WTC11 (cell line): Measurements from ENCODE around the gene MAP1LC3A. TPM values are rescaled to one million over a fixed set of nuclear protein-coding genes. Genes with fewer than 3 reads are reported as not detected.

Experiments
- ATAC-seq: fragments of 200-7000 bp; cut with Tn5 transposase; 2 replicates; pipeline ENCODE4 v1.10.0; 2021; ENCODE audit warnings: mild to moderate bottlenecking, moderate library complexity
- CTCF ChIA-PET: fragments of 300-600 bp; sonication (Branson Sonifier 250); formaldehyde crosslinking; loops from one replicate; lab custom pipeline; 2021; ENCODE audit warnings: antibody characterized with exemption; lab: Charles Lee
- POLR2A ChIA-PET: fragments of 350-600 bp; sonication (Branson Sonifier 250); formaldehyde crosslinking; loops from one replicate; lab custom pipeline; 2021; ENCODE audit warnings: antibody characterized with exemption; lab: Charles Lee
- DNase-seq: peaks from one replicate; pipeline ENCODE4 v3.0.0; 2021; ENCODE audit warnings: low spot score
- H3K27ac Mint-ChIP-seq: 2 replicates; pipeline ENCODE4 v1.8.0; 2021; ENCODE audit warnings: mixed read lengths
- H3K27me3 Mint-ChIP-seq: 2 replicates; pipeline ENCODE4 v1.8.0; 2021; ENCODE audit warnings: low read depth, mild to moderate bottlenecking, moderate library complexity, mixed read lengths
- H3K36me3 Mint-ChIP-seq: 2 replicates; pipeline ENCODE4 v1.8.0; 2021; ENCODE audit warnings: mixed read lengths
- H3K4me1 Mint-ChIP-seq: 2 replicates; pipeline ENCODE4 v1.8.0; 2022; ENCODE audit warnings: mixed read lengths
- H3K4me3 Mint-ChIP-seq: 2 replicates; pipeline ENCODE4 v1.8.0; 2021; ENCODE audit warnings: mild to moderate bottlenecking, moderate library complexity, mixed read lengths
- H3K9me3 Mint-ChIP-seq: 2 replicates; pipeline ENCODE4 v1.8.0; 2021; ENCODE audit warnings: mixed read lengths
- ARID4B ChIP-seq: sonication (generic); formaldehyde crosslinking; IDR thresholded peaks from 2 replicates; pipeline ENCODE4 v1.8.0; 2023; ENCODE audit warnings: missing genetic modification reagents, mild to moderate bottlenecking, borderline replicate concordance
- ATF2 ChIP-seq: sonication (generic); formaldehyde crosslinking; IDR thresholded peaks from 2 replicates; pipeline ENCODE4 v1.8.1; 2022; ENCODE audit warnings: low read depth, missing genetic modification reagents, borderline replicate concordance
- FOXJ3 ChIP-seq: sonication (generic); formaldehyde crosslinking; IDR thresholded peaks from 2 replicates; pipeline ENCODE4 v1.9.0; 2021; ENCODE audit warnings: missing genetic modification reagents, mild to moderate bottlenecking, borderline replicate concordance
- HMGA2 ChIP-seq: fragments of 250-450 bp; sonication (Bioruptor Pico); IDR thresholded peaks from 2 replicates; pipeline ENCODE4 v1.4.0; 2021; ENCODE audit warnings: mild to moderate bottlenecking, moderate library complexity
- TEAD1 ChIP-seq: sonication (generic); formaldehyde crosslinking; IDR thresholded peaks from 2 replicates; pipeline ENCODE4 v1.8.0; 2022; ENCODE audit warnings: mild to moderate bottlenecking, missing genetic modification reagents
- ZNF219 ChIP-seq: sonication (generic); formaldehyde crosslinking; IDR thresholded peaks from 2 replicates; pipeline ENCODE4 v1.8.0; 2023; ENCODE audit warnings: missing genetic modification reagents, mild to moderate bottlenecking, borderline replicate concordance
- ZNF263 ChIP-seq: sonication (generic); formaldehyde crosslinking; IDR thresholded peaks from 2 replicates; pipeline ENCODE4 v1.8.1; 2022; ENCODE audit warnings: low read depth, mild to moderate bottlenecking, moderate library complexity, missing genetic modification reagents
- ZNF281 ChIP-seq: sonication (generic); formaldehyde crosslinking; IDR thresholded peaks from 2 replicates; pipeline ENCODE4 v1.8.0; 2023; ENCODE audit warnings: mild to moderate bottlenecking, missing genetic modification reagents
- ZNF425 ChIP-seq: fragments of 250-450 bp; sonication (Bioruptor Pico); conservative IDR thresholded peaks from 2 replicates; pipeline ENCODE4 v1.9.0; 2021; ENCODE audit warnings: mild to moderate bottlenecking
- ZNF671 ChIP-seq: fragments of 250-450 bp; sonication (Bioruptor Pico); IDR thresholded peaks from 2 replicates; pipeline ENCODE4 v1.8.0; 2021; ENCODE audit warnings: mild to moderate bottlenecking
- ZSCAN18 ChIP-seq: fragments of 250-450 bp; sonication (Bioruptor Pico); IDR thresholded peaks from 2 replicates; pipeline ENCODE4 v2.1.2; 2022; ENCODE audit warnings: mild to moderate bottlenecking, moderate library complexity
- total RNA-seq: library from RNA; stranded (reverse); gene quantifications from 3 replicates; pipeline ENCODE4 v1.2.3, GENCODE V29; 2021

Gene MAP1LC3A
- total RNA-seq, 1 experiment from 2014 or later = 7.5 TPM

GRCh38 chr20:34531608-34532265 lies 26.8 kb upstream of the MAP1LC3A start (continued):
- no peak for TF ChIP-seq ZSCAN18 (CRISPR knock-in tag)
- no peak for TF ChIP-seq ZNF281 (CRISPR knock-in tag)
- no peak for TF ChIP-seq ZNF219 (CRISPR knock-in tag)
- no peak for TF ChIP-seq ZNF263 (CRISPR knock-in tag)
- TF ChIP-seq ZNF671 (CRISPR knock-in tag) = no peak
- no peak for TF ChIP-seq HMGA2 (CRISPR knock-in tag)
- TF ChIP-seq ARID4B (CRISPR knock-in tag) = no peak
- no peak for TF ChIP-seq FOXJ3 (CRISPR knock-in tag)
- TF ChIP-seq, all 79 proteins: peak for 0

- ATAC-seq (no peak), DNase-seq (no peak)
- ChIA-PET POLR2A (no interaction called here), CTCF (interaction anchor here (1.5 to 2.7 kb wide), 2 partner anchors 9 to 220 kb away, joined by 5 to 12 read pairs; no protein-coding TSS in a partner anchor)
- TF ChIP-seq TEAD1 (CRISPR knock-in tag) (no peak), ZNF425 (CRISPR knock-in tag) (no peak), ATF2 (CRISPR knock-in tag) (no peak)
- Mint-ChIP-seq H3K36me3 (peaks cover 40% of the 10 kb centered on the region), H3K27me3 (no peaks in the 10 kb centered on the region), H3K9me3 (no peaks in the 10 kb centered on the region), H3K27ac (no peak overlapping the region), H3K4me3 (no peak overlapping the region), H3K4me1 (no peaks in the 10 kb centered on the region)
These were observed 26.2 kb upstream of the MAP1LC3A start for GRCh38 chr20:34532320-34532719.
